Measurements from ENCODE around the gene LRIG1. TPM values are rescaled to one million over a fixed set of nuclear protein-coding genes. Genes with fewer than 3 reads are reported as not detected.
"Not testable (repeated sequence)": the region's sequence is repeated elsewhere in the genome, so short reads cannot be mapped to it uniquely, and the experiment has no call there.

The LRIG1 gene
- polyA plus RNA-seq, 6 donors from 2014 or later: 9.8 to 20.7 (median 12.5) TPM

- peaks cover 4 to 13% (median 9%) of the 10 kb centered on the region in 7 donors for H3K9me3 Mint-ChIP-seq
- H3K4me1 Mint-ChIP-seq: no peaks in the 10 kb centered on the region
- H3K4me3 Mint-ChIP-seq: no peak overlapping the region
- H3K27ac Mint-ChIP-seq: peak overlapping the region in 1 of 6 donors; percentile 12
- peaks cover 0 to 5% of the 10 kb centered on the region in 2 donors for H3K36me3 Mint-ChIP-seq
- no peak for ATAC-seq (ENCODE audit: low read depth in 2 of 2)
- peaks cover 0 to 7% (median 0%) of the 10 kb centered on the region in 3 donors for H3K27me3 Mint-ChIP-seq
- no peak for DNase-seq
Observed at GRCh38 chr3:66427352-66427751, 73.5 kb downstream of the LRIG1 start.

- no peak for DNase-seq
- H3K36me3 Mint-ChIP-seq: peaks cover 0 to 17% of the 10 kb centered on the region in 2 donors
- no peak overlapping the region for H3K4me3 Mint-ChIP-seq
- no peaks in the 10 kb centered on the region for H3K4me1 Mint-ChIP-seq
- peaks cover 0 to 7% (median 0%) of the 10 kb centered on the region in 3 donors for H3K27me3 Mint-ChIP-seq
- no peak overlapping the region for H3K27ac Mint-ChIP-seq
- peaks cover 5 to 23% (median 19%) of the 10 kb centered on the region in 7 donors for H3K9me3 Mint-ChIP-seq
- ATAC-seq (ENCODE audit: low read depth in 2 of 2): no peak
Observed at GRCh38 chr3:66426135-66426534, 74.7 kb downstream of the LRIG1 start.

GRCh38 chr3:66425576-66426114, 75.2 kb downstream of the LRIG1 start:
- Mint-ChIP-seq H3K4me3 (no peak overlapping the region), H3K27ac (no peak overlapping the region), H3K36me3 (peaks cover 2 to 22% of the 10 kb centered on the region in 2 donors), H3K9me3 (peaks cover 6 to 28% (median 24%) of the 10 kb centered on the region in 7 donors), H3K4me1 (no peaks in the 10 kb centered on the region), H3K27me3 (peaks cover 0 to 7% (median 0%) of the 10 kb centered on the region in 3 donors)
- ATAC-seq (ENCODE audit: low read depth in 2 of 2): no peak
- DNase-seq: no peak

- H3K36me3 Mint-ChIP-seq: peaks cover 5 to 28% of the 10 kb centered on the region in 2 donors
- no peak overlapping the region for H3K4me3 Mint-ChIP-seq
- H3K4me1 Mint-ChIP-seq: no peaks in the 10 kb centered on the region
- H3K27ac Mint-ChIP-seq: no peak overlapping the region
- DNase-seq: no peak
- peaks cover 0 to 7% (median 0%) of the 10 kb centered on the region in 3 donors for H3K27me3 Mint-ChIP-seq
- no peak for ATAC-seq (ENCODE audit: low read depth in 2 of 2)
- H3K9me3 Mint-ChIP-seq: peaks cover 12 to 34% (median 30%) of the 10 kb centered on the region in 7 donors
Observed at GRCh38 chr3:66425032-66425431, 75.8 kb downstream of the LRIG1 start.

- Mint-ChIP-seq H3K36me3 (peaks cover 5 to 41% of the 10 kb centered on the region in 2 donors), H3K9me3 (peaks cover 21 to 37% (median 32%) of the 10 kb centered on the region in 7 donors), H3K27ac (no peak overlapping the region), H3K27me3 (no peaks in the 10 kb centered on the region), H3K4me3 (no peak overlapping the region), H3K4me1 (no peaks in the 10 kb centered on the region)
- DNase-seq (no peak), ATAC-seq (ENCODE audit: low read depth in 2 of 2) (no peak)
Observed at GRCh38 chr3:66423791-66424190, 77.0 kb downstream of the LRIG1 start.

GRCh38 chr3:66421893-66422292, 78.9 kb downstream of the LRIG1 start:
- H3K27me3 Mint-ChIP-seq; ATAC-seq (ENCODE audit: low read depth in 2 of 2); H3K27ac Mint-ChIP-seq; H3K4me1 Mint-ChIP-seq; DNase-seq: not testable (repeated sequence)
- H3K9me3 Mint-ChIP-seq: peaks cover 21 to 37% (median 32%) of the 10 kb centered on the region in 7 donors
- H3K4me3 Mint-ChIP-seq: peak overlapping the region in 1 of 8 donors; percentile 48
- H3K36me3 Mint-ChIP-seq: peaks cover 5 to 41% of the 10 kb centered on the region in 2 donors

GRCh38 chr3:66421144-66421543, 79.7 kb downstream of the LRIG1 start:
- DNase-seq; H3K27ac Mint-ChIP-seq; H3K4me1 Mint-ChIP-seq; H3K4me3 Mint-ChIP-seq; ATAC-seq (ENCODE audit: low read depth in 2 of 2); H3K27me3 Mint-ChIP-seq: not testable (repeated sequence)
- Mint-ChIP-seq H3K9me3 (peaks cover 21 to 37% (median 32%) of the 10 kb centered on the region in 7 donors), H3K36me3 (peaks cover 5 to 41% of the 10 kb centered on the region in 2 donors)

GRCh38 chr3:66419036-66419435, 81.8 kb downstream of the LRIG1 start:
- H3K4me1 Mint-ChIP-seq: no peaks in the 10 kb centered on the region
- peaks cover 5 to 41% of the 10 kb centered on the region in 2 donors for H3K36me3 Mint-ChIP-seq
- no peak for DNase-seq
- H3K4me3 Mint-ChIP-seq: no peak overlapping the region
- ATAC-seq (ENCODE audit: low read depth in 2 of 2): no peak
- H3K27me3 Mint-ChIP-seq: no peaks in the 10 kb centered on the region
- H3K9me3 Mint-ChIP-seq: peaks cover 19 to 37% (median 31%) of the 10 kb centered on the region in 7 donors
- H3K27ac Mint-ChIP-seq: no peak overlapping the region

- Mint-ChIP-seq H3K27me3 (no peaks in the 10 kb centered on the region), H3K36me3 (peaks cover 5 to 41% of the 10 kb centered on the region in 2 donors), H3K4me1 (no peaks in the 10 kb centered on the region), H3K9me3 (peaks cover 19 to 35% (median 30%) of the 10 kb centered on the region in 7 donors), H3K27ac (no peak overlapping the region), H3K4me3 (no peak overlapping the region)
- no peak for DNase-seq
- ATAC-seq (ENCODE audit: low read depth in 2 of 2): no peak
Observed at GRCh38 chr3:66418475-66418931, 82.3 kb downstream of the LRIG1 start.

- no peak for ATAC-seq (ENCODE audit: low read depth in 2 of 2)
Observed at GRCh38 chr3:66416556-66417304, 84.1 kb downstream of the LRIG1 start.

GRCh38 chr3:66415867-66416428, 84.9 kb downstream of the LRIG1 start:
- peaks cover 0 to 4% (median 2%) of the 10 kb centered on the region in 3 donors for H3K4me1 Mint-ChIP-seq
- ATAC-seq (ENCODE audit: low read depth in 2 of 2): no peak
- no peak overlapping the region for H3K4me3 Mint-ChIP-seq
- no peak for DNase-seq
- H3K36me3 Mint-ChIP-seq: peaks cover 5 to 29% of the 10 kb centered on the region in 2 donors
- H3K27ac Mint-ChIP-seq: no peak overlapping the region
- peaks cover 8 to 17% (median 12%) of the 10 kb centered on the region in 7 donors for H3K9me3 Mint-ChIP-seq
- H3K27me3 Mint-ChIP-seq: no peaks in the 10 kb centered on the region

More at GRCh38 chr3:66416556-66417304, 84.1 kb downstream of the LRIG1 start:
- no peak overlapping the region for H3K4me3 Mint-ChIP-seq
- H3K36me3 Mint-ChIP-seq: peaks cover 5 to 30% of the 10 kb centered on the region in 2 donors
- H3K27me3 Mint-ChIP-seq: no peaks in the 10 kb centered on the region
- no peak overlapping the region for H3K27ac Mint-ChIP-seq
- no peaks in the 10 kb centered on the region for H3K4me1 Mint-ChIP-seq
- H3K9me3 Mint-ChIP-seq: peaks cover 13 to 21% (median 17%) of the 10 kb centered on the region in 7 donors
- no peak for DNase-seq

GRCh38 chr3:66414846-66415245, 86.0 kb downstream of the LRIG1 start:
- ATAC-seq (ENCODE audit: low read depth in 2 of 2) (no peak), DNase-seq (no peak)
- Mint-ChIP-seq H3K27ac (no peak overlapping the region), H3K27me3 (no peaks in the 10 kb centered on the region), H3K4me3 (no peak overlapping the region), H3K36me3 (peaks cover 0 to 18% of the 10 kb centered on the region in 2 donors), H3K4me1 (peaks cover 0 to 4% (median 2%) of the 10 kb centered on the region in 3 donors), H3K9me3 (peaks cover under 1 to 7% (median 2%) of the 10 kb centered on the region in 7 donors)

- Mint-ChIP-seq H3K4me3 (no peak overlapping the region), H3K9me3 (no peaks in the 10 kb centered on the region), H3K36me3 (peaks cover 0 to 7% of the 10 kb centered on the region in 2 donors), H3K4me1 (peaks cover 0 to 4% (median 2%) of the 10 kb centered on the region in 3 donors), H3K27ac (peak overlapping the region in 1 of 6 donors; percentile 27), H3K27me3 (no peaks in the 10 kb centered on the region)
- ATAC-seq (ENCODE audit: low read depth in 2 of 2) (no peak), DNase-seq (no peak)
Observed at GRCh38 chr3:66413151-66413751, 87.6 kb downstream of the LRIG1 start.
